Measurements from ENCODE around the gene TPRN. TPM values are rescaled to one million over a fixed set of nuclear protein-coding genes. Genes with fewer than 3 reads are reported as not detected.
A peak's percentile ranks its signal among the peaks of the same experiment; 100 is the strongest.

The TPRN gene
- total RNA-seq, 1 experiment from 2014 or later, result 12.0 TPM

DNA sequence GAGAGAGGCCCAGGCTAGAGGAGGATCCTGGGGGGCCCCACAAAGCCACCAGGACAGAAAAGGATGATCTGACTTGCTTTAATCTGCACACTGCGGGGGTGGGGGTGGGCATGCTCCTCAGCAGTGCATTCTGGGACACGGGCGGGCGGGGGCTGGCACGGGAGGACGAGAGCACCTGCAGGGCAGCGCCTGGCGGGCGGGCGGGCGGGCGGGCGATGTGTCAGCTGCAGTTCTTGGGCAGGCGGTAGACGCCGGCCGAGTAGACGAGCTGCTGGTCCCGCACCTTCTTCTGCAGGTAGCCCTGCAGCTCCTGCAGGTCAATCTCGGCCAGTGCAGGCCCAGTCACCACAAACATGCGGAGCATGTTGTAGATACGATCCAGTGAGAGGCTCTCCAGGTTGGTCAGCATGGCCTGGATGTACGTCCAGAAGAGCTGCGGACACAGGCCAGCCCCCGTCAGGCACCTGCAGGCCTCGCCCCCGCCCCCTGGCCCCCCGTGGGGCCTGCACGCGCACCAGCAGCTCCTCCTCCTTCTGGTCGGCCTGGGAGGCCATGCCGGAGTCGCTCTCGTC lies 25.7 kb downstream of the TPRN start:
- no peak for DNase-seq
- Histone ChIP-seq H3K36me3 (peaks cover 2% of the 10 kb centered on the region; the same call in 1 of the 2 replicates), H3K4me3 (no peak overlapping the region), H3K9me3 (no peaks in the 10 kb centered on the region), H3K27me3 (no peaks in the 10 kb centered on the region)

DNA sequence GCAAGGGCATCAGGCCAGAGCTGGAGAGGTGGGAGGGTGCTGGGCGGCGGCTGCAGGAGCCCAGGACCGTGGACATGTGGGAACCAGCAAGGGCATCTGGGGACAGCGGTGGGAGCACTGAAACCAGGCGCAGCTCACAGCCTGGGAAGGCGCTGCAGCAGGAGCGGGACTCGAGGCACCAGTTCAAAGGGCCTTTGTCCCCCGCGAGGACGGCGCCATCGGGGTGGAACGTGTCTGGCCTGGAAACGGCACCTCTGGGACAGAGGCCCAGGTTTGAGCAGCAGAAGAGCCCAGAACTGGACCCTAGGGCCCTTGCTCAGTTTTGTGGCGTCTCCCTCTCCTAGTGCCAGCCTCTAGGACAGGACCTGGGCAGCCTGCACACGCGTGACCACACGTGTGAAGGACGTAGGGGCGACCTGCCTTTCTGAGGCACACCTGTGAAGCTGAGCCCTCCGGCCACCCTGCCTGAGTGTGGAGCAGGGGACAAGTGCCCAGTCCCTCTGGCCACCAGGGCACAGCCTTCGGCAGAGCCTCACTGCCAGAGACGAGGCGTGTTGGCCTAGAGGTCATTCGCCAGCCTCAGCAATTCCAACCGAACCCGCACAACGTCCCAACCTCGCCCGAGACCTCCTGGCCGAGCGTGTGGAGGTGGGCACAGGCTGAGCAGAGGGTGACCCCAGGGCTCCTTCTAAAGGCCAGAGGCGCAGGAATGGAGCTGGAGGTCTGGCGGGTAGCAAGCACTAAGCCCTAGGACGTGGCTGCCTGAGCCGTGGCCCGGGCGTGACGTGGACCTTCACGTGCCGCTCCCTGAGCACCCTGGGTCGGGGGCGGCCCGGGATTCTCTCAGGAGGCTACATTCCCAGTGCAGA lies 26.5 kb downstream of the TPRN start:
- DNase-seq, result no peak
- peaks cover 2% of the 10 kb centered on the region; the same call in 1 of the 2 replicates for H3K36me3 ChIP-seq
- no peak overlapping the region for H3K4me3 ChIP-seq
- H3K27me3 ChIP-seq, result peaks cover 2% of the 10 kb centered on the region; the same call in 1 of the 2 replicates
- no peaks in the 10 kb centered on the region for H3K9me3 ChIP-seq

DNA sequence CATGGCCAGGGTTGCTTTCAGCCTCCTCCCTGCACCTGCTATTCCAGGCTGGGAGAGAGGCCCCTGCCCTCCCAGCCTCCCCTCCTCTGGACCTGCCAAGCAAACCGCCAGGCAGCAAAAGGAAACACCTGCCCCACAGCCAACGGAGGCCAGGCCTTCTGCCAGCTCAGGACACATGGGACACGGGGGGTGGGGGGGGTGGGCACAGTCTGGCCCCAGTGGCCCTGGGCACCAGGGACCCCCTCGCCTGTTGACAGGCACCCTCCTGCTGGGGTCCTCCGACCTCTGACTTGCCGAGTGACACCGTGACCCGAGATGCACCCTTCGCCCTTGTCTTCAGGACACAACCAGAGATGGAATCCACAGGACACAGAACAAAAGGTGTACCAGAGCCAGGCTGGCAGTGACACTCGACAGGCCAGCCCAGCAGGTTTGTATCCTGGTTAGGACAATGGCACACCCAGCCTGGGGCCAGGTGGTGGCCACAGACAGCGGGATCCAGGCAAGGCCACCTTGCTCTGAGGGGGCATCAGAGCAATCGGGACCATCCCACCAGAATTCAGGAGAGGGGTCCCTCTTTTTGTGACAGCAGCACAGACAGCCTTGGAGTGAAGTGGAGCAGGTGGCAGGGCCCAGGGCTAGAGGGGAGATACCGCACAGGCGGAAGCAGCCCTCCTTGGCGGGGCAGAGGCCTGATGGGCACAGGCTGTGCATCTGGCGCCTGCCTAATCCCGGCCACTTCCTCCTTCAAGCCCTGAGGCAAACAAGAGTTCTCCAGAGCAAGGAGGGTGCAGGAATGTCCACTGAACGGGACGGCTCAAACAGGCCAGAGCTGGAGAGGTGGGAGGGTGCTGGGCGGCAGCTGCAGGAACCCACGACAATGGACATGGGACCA lies 27.4 kb downstream of the TPRN start:
- DNase-seq, result no peak
- H3K9me3 ChIP-seq, result no peaks in the 10 kb centered on the region
- H3K4me3 ChIP-seq, result no peak overlapping the region
- H3K27me3 ChIP-seq, result peaks cover 7% of the 10 kb centered on the region
- H3K36me3 ChIP-seq, result no peaks in the 10 kb centered on the region

DNA sequence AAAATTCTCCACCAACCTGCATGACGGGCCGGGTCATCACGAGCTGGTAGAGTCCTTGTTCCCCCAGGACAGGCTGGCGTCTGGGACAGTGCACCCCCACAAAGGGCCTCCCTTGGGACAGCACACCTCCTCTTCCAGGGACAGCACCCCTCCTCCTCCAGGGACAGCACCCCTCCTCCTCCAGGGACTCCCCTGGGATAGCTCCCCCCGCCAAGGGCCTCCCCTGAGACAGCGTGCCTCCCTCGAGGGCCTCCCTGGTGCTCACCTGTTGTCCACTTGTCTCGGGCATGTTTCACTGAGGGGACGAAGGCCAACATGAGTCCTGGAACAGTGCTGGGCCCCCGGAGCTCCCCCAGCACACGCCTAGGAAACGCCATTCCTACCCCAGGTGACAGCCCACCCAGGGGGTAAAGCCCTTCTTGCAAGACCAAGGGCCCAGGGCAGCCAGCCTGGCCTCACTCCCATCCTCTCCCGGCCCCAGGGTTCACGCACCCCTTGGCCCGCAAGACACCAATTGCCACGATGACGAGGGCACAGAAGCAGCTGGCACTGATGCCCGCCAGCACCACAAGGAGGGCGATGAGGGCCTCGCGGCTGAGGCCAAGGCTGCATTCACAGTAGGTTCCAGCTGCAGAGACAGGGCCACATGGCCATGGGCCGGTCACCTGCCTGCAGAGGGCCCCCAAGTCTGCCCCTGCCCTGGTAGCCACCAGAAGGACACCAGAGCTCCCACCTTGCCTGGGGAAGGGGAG lies 29.2 kb downstream of the TPRN start:
- Histone ChIP-seq H3K27me3 (peaks cover 24% of the 10 kb centered on the region), H3K36me3 (no peaks in the 10 kb centered on the region), H3K4me3 (no peak overlapping the region), H3K9me3 (no peaks in the 10 kb centered on the region)
- DNase-seq, result no peak

DNA sequence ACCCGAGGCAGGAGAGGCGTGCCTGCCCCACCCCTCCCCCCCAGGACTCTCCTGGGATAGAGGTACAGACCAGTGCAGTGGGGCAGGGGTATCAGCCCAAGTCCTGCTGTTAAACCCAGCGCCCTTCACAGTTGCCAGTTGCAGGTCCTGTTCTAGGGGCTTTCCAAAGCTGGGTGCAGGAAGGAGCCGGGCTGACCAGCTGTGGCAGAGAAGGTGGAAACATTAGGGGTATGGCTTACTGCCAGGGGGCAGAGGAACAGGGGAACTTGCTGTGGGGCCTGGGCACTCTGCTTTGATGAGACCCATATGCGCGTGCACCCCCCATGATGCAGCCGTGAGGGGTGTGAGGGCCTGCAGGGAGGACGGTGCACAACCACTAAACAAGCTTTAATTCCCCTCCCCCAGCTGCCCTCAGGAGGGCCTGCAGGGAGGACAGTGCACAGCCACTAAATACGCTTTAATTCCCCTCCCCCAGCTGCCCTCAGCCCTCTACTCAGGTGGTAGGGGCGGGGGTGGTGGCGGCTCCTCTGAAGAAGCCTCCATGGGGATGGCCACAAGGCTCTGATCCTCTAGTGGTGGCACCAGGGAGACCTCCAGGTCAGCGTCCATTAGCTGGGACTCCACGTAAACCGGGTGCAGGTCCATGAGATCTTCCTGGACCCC lies 29.9 kb downstream of the TPRN start:
- Histone ChIP-seq H3K4me3 (no peak overlapping the region), H3K27me3 (peaks cover 26% of the 10 kb centered on the region), H3K9me3 (no peaks in the 10 kb centered on the region), H3K36me3 (no peaks in the 10 kb centered on the region)
- no peak for DNase-seq

DNA sequence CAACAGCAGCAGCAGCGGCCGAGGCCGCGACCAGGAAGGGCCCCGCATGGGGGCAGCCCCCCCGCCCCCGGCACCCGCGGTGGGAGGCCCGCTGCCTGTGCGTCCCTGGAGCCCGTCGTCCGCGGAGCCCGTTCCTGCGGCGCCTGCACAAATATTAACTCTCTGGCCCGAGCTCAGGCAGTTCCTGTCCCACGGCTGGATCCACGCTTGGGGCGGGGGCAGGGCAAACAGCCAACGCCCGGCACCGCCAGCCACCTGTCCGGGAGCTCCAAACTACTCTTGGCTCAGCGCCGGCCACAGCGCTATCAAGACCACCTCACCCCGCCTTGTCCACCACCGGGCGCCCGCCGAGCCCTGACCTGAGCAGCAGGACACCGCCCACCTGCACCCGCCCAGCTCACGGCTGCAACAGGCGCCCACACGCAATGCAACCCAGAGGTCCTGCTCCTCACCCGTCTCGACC lies 30.6 kb downstream of the TPRN start, which contains the start of gene LRRC26:
Gene LRRC26, minus strand, starts transcription at position 156 of the 463 bp plus-strand sequence. Its CDS starts 108 bp downstream, at position 48.
- no peak for DNase-seq
- Histone ChIP-seq H3K27me3 (peaks cover 26% of the 10 kb centered on the region), H3K4me3 (no peak within 1 kb of the TSS; the same call in 1 of the 2 replicates), H3K9me3 (no peaks in the 10 kb centered on the region), H3K36me3 (no peaks in the 10 kb centered on the region)

DNA sequence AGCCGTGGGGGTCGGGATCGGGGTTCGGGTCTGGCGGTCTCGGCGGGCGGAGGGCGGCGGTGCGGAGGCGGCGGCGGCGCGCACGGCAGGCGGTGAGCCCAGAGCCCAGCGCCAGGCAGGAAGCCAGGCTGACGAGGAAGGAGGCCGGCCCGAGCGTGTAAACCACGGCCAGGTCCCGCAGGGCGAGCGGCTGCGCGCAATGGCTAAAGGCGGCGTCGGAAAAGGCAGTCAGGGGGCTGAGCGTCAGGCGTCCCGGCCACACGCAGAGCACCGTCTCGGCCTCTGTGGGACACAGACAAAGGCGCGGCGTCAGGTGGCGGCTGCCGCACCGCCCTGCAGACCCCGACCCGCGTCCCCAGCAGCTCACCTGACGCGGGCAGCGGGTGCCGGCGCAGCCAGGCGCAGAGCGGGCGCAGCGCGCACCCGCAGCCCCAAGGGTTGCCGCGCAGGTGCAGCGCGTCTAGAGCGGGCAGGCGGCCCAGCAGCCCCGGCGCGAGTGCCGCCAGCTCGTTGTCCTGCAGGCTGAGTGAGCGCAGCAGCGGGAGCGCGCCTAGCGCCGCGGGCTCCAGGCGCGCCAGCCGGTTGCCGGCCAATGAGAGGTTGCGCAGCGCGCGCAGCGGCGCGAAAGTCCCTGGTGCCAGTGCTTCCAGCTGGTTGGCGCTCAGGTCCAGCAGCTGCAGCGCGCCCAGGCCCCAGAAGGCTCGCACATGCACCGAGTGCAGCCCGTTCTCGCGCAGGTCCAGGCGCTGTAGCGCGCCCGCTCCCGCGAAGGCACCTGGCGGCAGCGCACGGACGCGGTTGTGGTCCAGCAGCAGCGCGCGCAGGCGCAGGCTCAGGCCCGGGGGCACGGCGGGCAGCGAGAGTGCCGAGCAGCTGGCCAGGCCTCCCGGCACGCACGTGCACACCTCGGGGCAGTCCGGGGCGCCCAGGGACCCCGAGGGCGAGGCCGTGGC lies 31.4 kb downstream of the TPRN start:
- peak; percentile 56 for DNase-seq
- Histone ChIP-seq H3K27me3 (peaks cover 26% of the 10 kb centered on the region), H3K4me3 (no peak overlapping the region; the same call in 1 of the 2 replicates), H3K36me3 (no peaks in the 10 kb centered on the region), H3K9me3 (no peaks in the 10 kb centered on the region)

DNA sequence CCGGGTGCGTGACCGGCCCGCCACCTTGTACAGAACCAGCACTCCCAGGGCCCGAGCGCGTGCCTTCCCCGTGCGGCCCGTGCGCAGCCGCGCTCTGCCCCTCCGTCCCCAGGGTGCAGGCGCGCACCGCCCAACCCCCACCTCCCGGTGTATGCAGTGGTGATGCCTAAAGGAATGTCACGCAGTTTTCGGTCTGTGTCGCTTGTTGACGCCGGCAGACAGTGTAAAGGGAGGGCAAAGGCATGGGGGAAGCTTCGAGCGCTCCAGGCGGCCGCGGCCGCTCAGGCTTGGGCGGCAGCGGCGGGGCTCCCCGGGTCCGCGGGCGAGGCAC lies 32.0 kb downstream of the TPRN start:
- H3K36me3 ChIP-seq, result no peaks in the 10 kb centered on the region
- no peaks in the 10 kb centered on the region for H3K9me3 ChIP-seq
- H3K27me3 ChIP-seq, result peaks cover 32% of the 10 kb centered on the region
- H3K4me3 ChIP-seq, result no peak overlapping the region; the same call in 1 of the 2 replicates
- no peak for DNase-seq

DNA sequence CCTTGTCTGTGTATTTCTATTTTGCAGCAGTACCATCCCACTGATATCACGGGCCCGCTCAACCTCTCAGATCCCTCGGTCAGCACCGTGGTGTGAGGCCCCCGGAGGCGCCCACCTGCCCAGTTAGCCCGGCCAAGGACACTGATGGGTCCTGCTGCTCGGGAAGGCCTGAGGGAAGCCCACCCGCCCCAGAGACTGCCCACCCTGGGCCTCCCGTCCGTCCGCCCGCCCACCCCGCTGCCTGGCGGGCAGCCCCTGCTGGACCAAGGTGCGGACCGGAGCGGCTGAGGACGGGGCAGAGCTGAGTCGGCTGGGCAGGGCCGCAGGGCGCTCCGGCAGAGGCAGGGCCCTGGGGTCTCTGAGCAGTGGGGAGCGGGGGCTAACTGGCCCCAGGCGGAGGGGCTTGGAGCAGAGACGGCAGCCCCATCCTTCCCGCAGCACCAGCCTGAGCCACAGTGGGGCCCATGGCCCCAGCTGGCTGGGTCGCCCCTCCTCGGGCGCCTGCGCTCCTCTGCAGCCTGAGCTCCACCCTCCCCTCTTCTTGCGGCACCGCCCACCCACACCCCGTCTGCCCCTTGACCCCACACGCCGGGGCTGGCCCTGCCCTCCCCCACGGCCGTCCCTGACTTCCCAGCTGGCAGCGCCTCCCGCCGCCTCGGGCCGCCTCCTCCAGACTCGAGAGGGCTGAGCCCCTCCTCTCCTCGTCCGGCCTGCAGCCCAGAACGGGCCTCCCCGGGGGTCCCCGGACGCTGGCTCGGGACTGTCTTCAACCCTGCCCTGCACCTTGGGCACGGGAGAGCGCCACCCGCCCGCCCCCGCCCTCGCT lies 32.6 kb downstream of the TPRN start:
- DNase-seq, result peak; percentile 34
- no peak overlapping the region for H3K4me3 ChIP-seq
- no peaks in the 10 kb centered on the region for H3K9me3 ChIP-seq
- H3K36me3 ChIP-seq, result no peaks in the 10 kb centered on the region
- peaks cover 37% of the 10 kb centered on the region for H3K27me3 ChIP-seq

DNA sequence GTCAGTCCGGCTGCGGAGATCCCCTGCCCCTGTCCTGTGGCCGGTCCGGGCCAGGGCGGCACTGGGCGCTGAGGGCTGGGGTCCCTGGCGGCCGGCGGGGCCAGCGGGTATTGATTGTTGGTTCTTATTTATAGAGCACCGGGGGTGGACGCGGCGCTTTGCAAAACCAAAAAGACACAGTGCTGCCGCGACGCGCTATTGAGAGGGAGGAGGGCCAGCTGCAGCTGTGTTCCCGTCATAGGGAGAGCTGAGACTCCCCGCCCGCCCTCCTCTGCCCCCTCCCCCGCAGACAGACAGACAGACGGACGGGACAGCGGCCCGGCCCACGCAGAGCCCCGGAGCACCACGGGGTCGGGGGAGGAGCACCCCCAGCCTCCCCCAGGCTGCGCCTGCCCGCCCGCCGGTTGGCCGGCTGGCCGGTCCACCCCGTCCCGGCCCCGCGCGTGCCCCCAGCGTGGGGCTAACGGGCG lies 33.2 kb downstream of the TPRN start:
- no peaks in the 10 kb centered on the region for H3K9me3 ChIP-seq
- DNase-seq, result no peak
- no peaks in the 10 kb centered on the region for H3K36me3 ChIP-seq
- H3K27me3 ChIP-seq, result peaks cover 44% of the 10 kb centered on the region
- no peak overlapping the region for H3K4me3 ChIP-seq

DNA sequence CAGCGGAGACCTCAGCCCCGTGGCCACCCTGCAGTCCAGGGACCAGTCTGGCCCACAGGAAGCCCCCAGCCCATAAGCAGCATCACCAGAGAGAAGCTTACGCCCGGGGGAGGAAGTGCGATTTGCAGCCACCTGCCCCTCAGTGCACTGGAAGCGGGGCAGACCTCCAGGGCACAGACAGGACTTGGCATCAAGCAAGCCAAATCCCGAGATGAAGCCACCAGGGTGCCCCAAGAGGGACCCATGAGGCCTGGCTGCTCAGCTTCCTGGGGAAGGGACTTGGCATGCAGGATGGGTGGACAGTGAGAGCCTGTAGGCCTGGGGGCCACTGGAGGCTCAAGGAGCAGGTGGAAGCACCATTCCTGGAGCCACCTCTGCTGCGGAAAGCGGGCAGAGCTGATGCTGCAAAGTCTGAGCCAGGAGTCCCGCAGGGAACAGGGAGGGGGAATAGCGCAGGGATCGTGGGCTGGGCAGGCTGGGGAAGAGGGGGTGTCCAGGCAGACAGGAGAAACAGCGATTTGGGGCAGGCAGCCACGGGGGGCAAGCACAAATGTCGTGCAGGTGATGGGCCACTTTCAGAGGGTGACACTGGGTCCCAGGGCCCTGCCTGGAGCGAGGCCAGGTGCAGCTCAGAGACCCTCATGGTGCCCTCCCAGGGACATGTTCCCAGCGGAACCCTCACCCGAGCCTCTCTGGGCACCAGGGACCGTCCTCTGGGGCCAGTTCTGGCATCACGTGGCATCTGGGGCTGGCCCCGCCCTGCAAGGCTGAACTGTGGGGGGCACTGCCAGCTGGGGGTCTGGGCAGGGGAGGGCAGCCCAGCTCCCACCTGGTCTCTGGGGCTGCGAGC lies 33.9 kb downstream of the TPRN start:
- Histone ChIP-seq H3K36me3 (no peaks in the 10 kb centered on the region), H3K9me3 (no peaks in the 10 kb centered on the region), H3K27me3 (peaks cover 49% of the 10 kb centered on the region), H3K4me3 (no peak overlapping the region)
- DNase-seq, result no peak

DNA sequence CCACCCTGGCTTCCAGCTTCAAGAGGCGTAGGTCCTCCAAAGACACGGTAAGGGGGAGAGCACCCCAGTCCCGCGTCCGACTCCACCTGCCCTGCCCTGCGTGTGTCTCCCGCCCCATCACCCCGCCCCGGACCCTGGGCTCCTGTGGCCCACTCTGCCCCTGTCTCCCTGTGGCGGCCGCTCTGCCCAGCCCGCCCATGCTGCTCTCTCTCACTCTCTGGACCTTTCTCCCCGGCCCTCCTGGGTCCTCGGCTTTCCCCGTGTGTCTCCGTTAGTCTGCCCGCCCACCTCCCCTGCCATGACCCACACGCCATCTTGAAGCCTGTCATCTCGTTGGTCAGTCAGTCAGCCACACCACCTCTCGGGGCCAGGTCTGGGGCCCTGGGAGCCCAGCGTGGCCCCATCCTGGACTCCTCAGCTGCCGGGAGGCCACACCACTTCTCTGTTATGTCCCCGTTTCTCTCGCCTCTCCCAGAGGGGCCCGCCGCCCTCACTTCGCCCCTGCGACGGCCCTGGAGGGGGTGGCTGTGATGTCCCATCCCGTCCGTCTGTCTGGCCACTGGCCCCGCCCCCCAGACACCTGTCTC lies 35.2 kb downstream of the TPRN start:
- H3K9me3 ChIP-seq, result no peaks in the 10 kb centered on the region
- H3K4me3 ChIP-seq, result no peak overlapping the region
- no peak for DNase-seq
- H3K36me3 ChIP-seq, result no peaks in the 10 kb centered on the region
- H3K27me3 ChIP-seq, result peaks cover 54% of the 10 kb centered on the region

Measured in MG63 (cell line).